G401.6 (cell line): ENCODE data around the gene SOCS1.
"Not testable (repeated sequence)": the region's sequence is repeated elsewhere in the genome, so short reads cannot be mapped to it uniquely, and the experiment has no call there.

Experiments
- FAIRE-seq: peaks from 2 replicates; lab custom pipeline; 2012; peaks lifted over from hg19 to GRCh38; lab: Jason Lieb, UNC

Gene SOCS1

GRCh38 chr16:11224096-11224893, 31.7 kb downstream of the SOCS1 start:
- no peak for FAIRE-seq

DNA sequence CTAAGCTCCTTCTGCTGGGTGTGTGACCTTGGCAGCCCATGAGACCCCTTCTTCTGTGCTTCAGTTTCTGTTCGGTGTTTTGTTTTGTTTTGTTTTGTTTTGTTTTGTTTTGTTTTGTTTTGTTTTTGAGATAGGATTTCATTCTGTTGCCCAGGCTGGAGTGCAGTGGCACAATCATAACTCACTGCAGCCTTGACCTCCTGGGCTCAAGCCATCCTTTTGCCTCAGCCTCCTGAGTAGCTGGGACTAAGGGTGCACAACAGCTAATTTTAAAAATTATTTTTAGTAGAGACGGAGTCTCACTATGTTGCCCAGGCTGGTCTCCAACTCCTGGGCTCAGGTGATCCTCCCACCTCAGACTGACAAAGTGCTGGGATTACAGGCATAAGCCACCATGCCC, 35.5 kb downstream of the SOCS1 start:
- FAIRE-seq, result not testable (repeated sequence)

- no peak for FAIRE-seq
Measured at GRCh38 chr16:11219178-11219577, 36.8 kb downstream of the SOCS1 start.

DNA sequence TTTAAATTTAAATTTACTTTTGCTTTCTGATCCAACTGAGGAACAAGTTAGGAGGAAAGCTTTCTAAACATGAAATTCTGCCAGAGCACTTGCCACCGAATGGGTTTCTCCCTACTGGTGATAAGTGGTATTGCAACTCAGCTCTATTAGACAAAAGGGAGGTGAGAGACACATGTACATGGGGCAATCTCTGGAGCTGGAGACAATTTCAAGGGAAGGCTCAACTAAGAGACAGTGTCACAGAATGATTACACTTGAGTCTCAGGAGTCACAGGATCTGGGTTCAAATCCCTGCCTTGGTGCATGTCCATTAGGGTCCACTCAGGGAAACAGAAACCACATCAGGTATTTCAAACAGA, 37.4 kb downstream of the SOCS1 start:
- no peak for FAIRE-seq

GRCh38 chr16:11217651-11218603, 38.1 kb downstream of the SOCS1 start:
- FAIRE-seq, result no peak

DNA sequence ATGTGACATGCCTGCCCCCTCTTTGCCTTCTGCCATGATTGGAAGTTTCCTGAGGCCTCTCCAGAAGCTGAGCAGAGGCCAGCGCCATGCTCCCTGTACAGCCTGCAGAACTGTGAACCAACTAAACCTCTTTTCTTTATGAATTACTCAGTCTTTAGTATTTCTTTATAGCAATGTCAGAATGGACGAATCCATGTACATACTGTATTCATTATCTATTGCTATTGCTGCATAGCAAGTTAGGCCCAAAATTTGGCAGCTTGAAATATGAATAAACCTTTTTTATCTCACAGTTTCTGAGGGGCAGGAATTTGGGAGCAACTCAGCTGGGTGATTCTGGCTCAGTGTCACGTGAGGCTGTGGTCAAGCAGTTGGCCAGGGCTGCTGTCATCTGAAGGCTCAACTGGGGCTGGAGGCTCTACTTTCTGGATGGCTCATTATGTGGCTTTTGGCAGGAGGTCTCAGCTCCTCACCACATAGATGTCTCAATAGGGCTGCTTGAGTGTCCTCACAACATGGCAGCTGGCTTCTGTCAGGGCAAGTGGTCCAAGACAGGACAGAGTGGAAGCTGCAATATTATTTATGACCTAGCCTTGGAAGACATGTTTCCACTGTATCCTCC, 40.0 kb downstream of the SOCS1 start:
- no peak for FAIRE-seq

DNA sequence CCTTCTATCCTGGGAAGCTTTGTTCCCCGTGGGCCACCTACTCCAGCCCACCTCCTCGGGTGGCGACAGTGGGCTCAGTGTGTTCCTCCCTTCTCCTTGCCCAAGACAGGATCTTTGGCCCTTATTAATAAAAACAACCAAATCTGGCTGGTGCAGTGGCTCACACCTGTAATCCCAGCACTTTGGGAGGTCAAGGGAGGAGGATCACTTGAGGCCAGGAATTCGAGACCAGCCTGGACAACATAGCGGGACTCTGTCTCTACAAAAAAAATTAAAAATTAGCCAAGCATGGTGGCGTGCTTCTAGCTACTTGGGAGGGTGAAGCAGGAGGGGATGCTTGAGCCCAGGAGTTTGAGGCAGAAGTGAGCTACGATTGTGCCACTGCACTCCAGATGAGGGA, 42.2 kb downstream of the SOCS1 start:
- FAIRE-seq, result no peak

- no peak for FAIRE-seq
Measured at GRCh38 chr16:11213373-11213772, 42.6 kb downstream of the SOCS1 start.

GRCh38 chr16:11212798-11213196, 43.2 kb downstream of the SOCS1 start:
- FAIRE-seq, result no peak

- no peak for FAIRE-seq
Measured at GRCh38 chr16:11211977-11212797, 43.8 kb downstream of the SOCS1 start.

DNA sequence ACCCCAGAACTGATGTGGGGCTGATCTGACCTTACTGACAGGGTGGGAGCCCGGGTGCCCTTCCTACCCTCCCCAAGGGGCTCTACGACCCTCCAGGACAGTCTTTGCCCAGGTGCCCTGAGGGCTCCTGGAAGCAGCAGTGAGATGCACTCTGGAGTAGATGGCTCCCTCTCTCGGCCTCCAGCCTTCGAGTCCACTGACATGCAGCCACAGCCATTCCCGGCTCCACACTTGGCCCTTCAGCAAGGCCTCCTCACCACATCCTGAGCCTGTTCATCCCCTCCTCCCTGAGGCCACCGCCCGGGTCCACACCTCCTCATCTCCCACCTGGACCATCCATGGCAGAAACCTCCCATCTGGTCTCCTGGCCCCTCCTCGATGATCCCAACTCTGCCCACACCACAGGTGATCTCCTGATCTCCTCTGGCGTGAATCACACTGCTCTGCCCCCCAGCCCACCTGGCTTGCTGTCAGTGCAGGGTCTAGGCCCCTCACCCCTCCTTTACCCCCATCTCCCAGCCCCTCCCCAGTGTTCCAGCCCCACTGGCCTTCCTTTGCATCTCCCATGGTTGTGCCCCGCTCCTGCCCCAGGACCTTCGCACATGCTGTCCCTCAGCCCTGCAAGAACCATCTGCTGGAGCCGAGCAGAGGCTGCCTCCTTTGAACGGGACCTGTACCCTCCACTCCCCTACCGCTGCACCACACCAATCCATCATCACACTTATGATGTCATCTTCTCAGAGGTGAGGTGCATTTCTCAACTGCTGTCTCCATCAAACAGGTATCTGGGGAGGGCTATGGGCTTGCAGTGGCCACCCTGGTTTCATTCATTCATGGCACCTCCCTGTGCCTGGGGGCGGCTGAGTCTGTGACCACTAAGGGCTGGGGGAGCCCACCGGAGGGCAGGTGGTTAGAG, 44.7 kb downstream of the SOCS1 start:
- no peak for FAIRE-seq

DNA sequence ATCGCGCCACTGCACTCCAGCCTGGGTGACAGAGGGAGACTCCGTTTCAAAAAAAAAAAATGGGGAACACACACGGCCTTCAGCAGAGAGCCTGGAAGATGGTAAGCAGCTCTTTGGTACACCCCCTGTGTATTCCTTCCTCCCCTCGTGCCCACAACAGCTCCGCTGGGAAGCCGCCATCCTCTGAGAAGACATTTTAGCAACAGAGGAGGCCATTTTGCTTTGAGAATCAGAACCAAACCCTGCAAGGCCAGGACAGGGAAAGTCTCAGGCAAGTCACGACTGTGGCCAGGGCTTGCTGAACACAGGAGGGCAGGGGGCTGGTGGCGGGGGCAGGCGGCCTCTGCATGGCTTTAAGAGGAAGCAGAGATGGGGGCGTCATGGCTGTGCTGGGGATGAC, 45.7 kb downstream of the SOCS1 start:
- no peak for FAIRE-seq

DNA sequence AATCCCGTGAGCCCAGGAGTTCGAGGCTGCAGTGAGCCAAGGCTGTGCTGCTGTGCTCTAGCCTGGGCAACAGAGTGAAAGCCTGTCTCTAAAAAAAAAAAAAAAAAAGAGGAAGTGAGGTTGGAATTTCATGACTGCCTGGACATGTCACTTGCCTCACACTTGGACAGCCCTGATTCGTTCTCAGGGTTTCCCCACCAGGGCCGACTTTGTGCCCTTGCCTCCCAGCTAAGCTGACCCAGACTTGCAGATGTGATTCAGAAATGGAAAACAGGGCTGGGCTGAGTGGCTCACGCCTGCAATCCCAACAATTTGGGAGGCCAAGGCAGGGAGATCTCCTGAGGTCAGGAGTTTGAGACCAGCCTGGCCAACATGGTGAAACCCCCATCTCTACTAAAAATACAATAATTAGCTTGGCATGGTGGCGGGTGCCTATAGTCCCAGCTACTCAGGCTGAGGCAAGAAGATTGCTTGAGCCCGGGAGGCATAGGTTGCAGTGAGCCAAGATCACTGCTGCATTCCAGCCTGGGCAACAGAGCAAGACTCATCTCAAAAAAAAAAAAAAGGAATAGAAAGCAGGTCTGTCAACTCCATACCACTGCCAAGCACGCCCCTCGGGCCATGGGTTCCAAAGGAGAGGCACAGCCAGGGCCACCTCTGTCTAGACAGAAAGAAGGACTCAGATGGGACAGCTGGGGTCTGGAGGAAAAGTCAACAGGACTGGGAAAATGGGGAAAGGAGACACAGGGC, 46.9 kb downstream of the SOCS1 start:
- FAIRE-seq, result no peak

DNA sequence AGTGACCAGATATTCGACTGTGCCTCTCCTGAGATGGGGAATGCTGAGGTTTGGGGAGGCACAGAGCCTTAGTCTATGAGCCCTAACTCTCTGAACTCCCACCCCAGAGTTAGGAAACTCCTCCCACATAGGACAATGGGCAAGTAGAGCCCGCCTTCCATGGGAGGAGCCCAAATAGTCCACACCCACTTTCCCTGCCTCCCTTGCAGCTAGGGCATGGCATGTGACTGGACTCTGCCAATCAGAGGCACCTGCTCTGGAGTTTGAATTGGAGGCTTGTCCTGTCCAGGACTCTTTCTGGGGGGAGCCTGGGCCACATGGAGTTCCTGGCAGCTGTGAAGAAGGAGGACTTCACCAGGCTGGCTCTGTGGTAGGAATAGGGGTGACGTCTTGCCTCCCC, 48.4 kb downstream of the SOCS1 start:
- FAIRE-seq, result no peak

DNA sequence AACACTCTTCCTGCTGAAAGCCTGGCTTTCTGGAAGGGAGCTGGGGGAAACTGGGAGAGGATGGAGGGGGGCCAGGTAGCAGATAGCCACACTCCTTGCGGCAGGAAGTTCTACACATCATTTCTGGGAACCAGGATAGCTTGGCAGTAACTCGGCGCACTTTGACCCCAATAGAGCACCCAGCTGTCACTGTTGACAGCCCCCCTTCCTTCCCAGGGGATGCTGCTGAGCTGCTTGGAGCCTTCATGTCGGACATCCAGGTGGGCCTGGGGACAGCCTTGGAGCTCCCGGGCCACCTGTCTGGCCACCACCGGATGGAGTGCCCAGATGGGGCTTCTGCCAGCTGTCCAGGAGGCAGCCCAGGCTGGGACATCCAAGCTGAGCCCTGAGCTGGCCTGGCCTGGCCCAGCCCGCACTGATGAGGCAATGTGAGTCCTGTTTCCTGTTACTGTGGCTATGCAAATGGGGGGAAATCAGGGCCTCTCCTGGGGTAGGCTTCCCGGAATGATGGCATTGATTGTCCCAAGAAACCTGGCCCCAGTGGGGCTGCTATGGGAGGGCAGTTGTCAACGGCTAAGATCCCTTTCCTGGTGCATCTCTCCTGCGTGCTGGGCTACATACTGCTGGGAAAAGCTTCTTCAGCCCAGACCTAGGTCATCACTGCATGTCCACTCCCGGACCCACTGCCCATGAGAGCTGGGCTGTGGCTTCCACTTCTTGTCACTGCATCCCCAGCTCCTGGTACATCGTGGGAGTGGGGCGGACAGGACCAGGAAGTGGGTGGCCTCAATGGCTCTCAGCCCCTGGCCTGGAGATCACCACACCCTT, 50.0 kb downstream of the SOCS1 start:
- FAIRE-seq, result no peak

DNA sequence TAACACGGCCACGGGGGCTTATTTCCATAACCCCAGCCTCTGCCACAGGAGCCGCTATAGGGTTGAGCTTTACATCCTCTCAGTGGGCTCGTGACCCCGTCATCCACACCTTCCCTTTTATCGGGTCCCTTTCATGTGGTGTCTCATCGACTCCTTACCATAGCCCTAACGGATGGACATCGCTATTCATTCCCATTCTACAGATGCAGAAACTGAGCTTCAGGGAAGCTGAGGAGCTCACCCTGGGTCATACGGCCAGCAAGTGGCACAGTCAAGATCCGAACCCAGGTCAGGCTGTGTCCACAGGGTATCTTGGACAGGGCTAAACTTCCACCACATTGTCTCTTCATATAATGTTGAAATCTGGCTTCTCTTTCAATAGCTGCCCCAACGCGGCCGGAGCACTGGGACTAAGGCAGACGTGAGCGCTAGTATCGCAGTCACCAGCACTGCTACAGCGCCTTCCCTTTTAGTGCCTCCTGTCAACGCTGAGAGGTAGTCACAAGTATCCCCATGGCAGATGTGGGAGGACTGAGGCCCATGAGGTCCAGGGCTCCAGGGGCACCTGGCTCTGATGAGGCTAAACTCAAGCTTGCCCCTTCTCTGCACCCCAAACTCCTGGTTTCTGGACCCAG, 50.8 kb downstream of the SOCS1 start:
- no peak for FAIRE-seq

GRCh38 chr16:11204513-11205047, 51.4 kb downstream of the SOCS1 start:
- FAIRE-seq, result no peak
